ENCODE data around the gene DOCK1.

Gene DOCK1

GRCh38 chr10:126955396-126955795 lies 50.2 kb downstream of the DOCK1 start:
- TF ChIP-seq ZFX (IDR thresholded peaks at IDR 0.05; ENCODE audit: borderline replicate concordance): no peak
- no peak for TF ChIP-seq CTCF (IDR thresholded peaks at IDR 0.05)
- no peak overlapping the region for H3K27ac ChIP-seq

- TF ChIP-seq ZFX (IDR thresholded peaks at IDR 0.05; ENCODE audit: borderline replicate concordance) (no peak), CTCF (IDR thresholded peaks at IDR 0.05) (no peak)
- no peak overlapping the region for H3K27ac ChIP-seq
Measured at GRCh38 chr10:126955934-126956711, 50.9 kb downstream of the DOCK1 start.

- H3K27ac ChIP-seq: no peak overlapping the region
- TF ChIP-seq ZFX (IDR thresholded peaks at IDR 0.05; ENCODE audit: borderline replicate concordance) (no peak), CTCF (IDR thresholded peaks at IDR 0.05) (no peak)
Measured at GRCh38 chr10:126956712-126957108, 51.5 kb downstream of the DOCK1 start.

GRCh38 chr10:126957111-126957510 lies 51.9 kb downstream of the DOCK1 start:
- no peak overlapping the region for H3K27ac ChIP-seq
- TF ChIP-seq CTCF (IDR thresholded peaks at IDR 0.05) (no peak), ZFX (IDR thresholded peaks at IDR 0.05; ENCODE audit: borderline replicate concordance) (no peak)

- H3K27ac ChIP-seq: no peak overlapping the region
- TF ChIP-seq ZFX (IDR thresholded peaks at IDR 0.05; ENCODE audit: borderline replicate concordance) (no peak), CTCF (IDR thresholded peaks at IDR 0.05) (no peak)
Measured at GRCh38 chr10:126959431-126959830, 54.2 kb downstream of the DOCK1 start.

- no peak for TF ChIP-seq CTCF (IDR thresholded peaks at IDR 0.05)
- no peak for TF ChIP-seq ZFX (IDR thresholded peaks at IDR 0.05; ENCODE audit: borderline replicate concordance)
- no peak overlapping the region for H3K27ac ChIP-seq
Measured at GRCh38 chr10:126959906-126960685, 54.9 kb downstream of the DOCK1 start.

- H3K27ac ChIP-seq: no peak overlapping the region
- TF ChIP-seq ZFX (IDR thresholded peaks at IDR 0.05; ENCODE audit: borderline replicate concordance) (no peak), CTCF (IDR thresholded peaks at IDR 0.05) (no peak)
Measured at GRCh38 chr10:126963354-126963753, 58.1 kb downstream of the DOCK1 start.

Measured in 22Rv1 (cell line).